ENCODE data around the gene NPAS3.

- TF ChIP-seq CTCF (IDR thresholded peaks at IDR 0.05) (no peak), POLR2A (IDR thresholded peaks at IDR 0.05) (no peak)
Observed at GRCh38 chr14:33254861-33255395, 316.2 kb downstream of the NPAS3 start.

Data from uterus (tissue), 2 donors.